Measurements from ENCODE around the gene AGK. TPM values are rescaled to one million over a fixed set of nuclear protein-coding genes. Genes with fewer than 3 reads are reported as not detected.
A peak's percentile ranks its signal among the peaks of the same experiment; 100 is the strongest.

AGK gene
- total RNA-seq, 1 experiment from 2014 or later: 44.1 TPM

DNA sequence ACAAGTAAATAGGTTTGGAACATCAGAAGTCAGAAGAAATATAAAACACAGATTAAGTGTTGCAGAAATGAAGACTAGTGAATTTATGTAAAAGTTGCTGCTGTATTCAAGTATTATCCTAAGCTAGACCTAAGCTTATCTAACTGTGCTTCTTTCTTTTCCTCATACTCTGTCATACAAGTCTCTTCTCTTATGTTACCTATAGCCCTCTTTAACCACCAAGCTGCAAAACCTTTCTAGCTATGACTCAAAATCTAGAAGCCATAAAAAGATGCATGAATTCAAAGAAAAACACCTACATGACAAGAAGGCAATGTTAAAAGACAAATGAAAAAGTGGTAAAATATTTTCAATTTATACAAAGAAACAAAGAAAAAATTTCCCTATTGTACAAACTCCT, 127.8 kb downstream of the AGK start:
- no peak overlapping the region for H2AFZ ChIP-seq
- H4K20me1 ChIP-seq (ENCODE audit: insufficient read depth): no peaks in the 10 kb centered on the region
- ChIA-PET CTCF (no interaction called here), POLR2A (ENCODE audit: unreplicated experiment) (interaction anchor here (0.5 kb wide), 1 partner anchor 1701 kb away, joined by 3 read pairs; no protein-coding TSS in a partner anchor)
- no TSS peak for BruUV-seq (replicated peaks)
- H3K4me2 ChIP-seq: no peak overlapping the region
- peaks cover 15% of the 10 kb centered on the region for H3K36me3 ChIP-seq (ENCODE audit: low read depth)
- H3K4me1 ChIP-seq (replicated peaks; ENCODE audit: insufficient read depth): no peaks in the 10 kb centered on the region; the same call in 1 of the 2 replicates
- H3K27me3 ChIP-seq (ENCODE audit: insufficient read depth, low read depth): no peaks in the 10 kb centered on the region
- intact Hi-C loops (cut with micrococcal nuclease; ENCODE audit: unreplicated experiment): no loop called here
- no peak overlapping the region for H3K4me3 ChIP-seq
- H3K27ac ChIP-seq: no peak overlapping the region
- peaks cover 11% of the 10 kb centered on the region; the same call in 1 of the 2 replicates for H3F3A ChIP-seq (ENCODE audit: insufficient read depth, low read depth)
- no peaks in the 10 kb centered on the region for H3K79me2 ChIP-seq (ENCODE audit: low read depth)
- no peaks in the 10 kb centered on the region for H3K9me3 ChIP-seq (ENCODE audit: insufficient read depth, low read depth)
- no peak for DNase-seq
- H3K9me2 ChIP-seq (ENCODE audit: insufficient read depth): no peaks in the 10 kb centered on the region
- TF ChIP-seq EZH2 (IDR thresholded peaks at IDR 0.05; ENCODE audit: low read depth): no peak

DNA sequence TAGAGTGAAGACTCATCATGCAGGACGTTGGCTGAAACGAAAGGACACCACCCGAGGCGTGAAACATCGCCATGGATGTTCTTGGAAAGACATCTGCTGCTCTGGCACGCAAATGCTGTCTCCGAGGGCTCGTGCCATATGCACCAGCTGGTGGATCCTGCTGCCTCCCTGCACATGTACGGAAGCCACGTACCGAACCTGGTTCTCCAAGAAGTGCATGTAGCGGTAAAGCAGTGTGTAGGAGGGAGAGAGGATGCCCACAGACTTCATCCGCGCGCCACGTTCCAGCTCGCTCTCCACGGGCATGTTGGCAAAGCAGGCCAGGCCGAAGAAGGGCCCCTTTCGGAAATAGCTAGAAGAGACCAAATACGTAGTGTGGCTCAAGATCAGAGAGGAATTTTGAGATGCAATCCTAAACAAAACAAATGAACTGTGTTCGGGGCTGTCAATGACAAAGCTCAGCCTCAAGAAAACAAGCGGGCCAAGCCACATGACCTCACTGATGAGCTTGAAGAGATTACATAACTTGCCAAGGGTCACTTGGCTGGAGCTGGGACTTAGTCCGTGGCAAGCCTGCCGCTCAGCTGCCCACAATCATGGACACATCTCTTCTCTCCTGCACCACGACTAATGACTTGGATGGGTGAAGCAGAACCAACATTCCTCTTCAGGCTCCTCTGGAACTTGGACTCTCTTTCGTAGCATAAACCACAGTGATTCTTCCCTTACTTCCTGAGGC, 134.2 kb downstream of the AGK start:
- peak in 1 of 2 experiments; percentile 22 for DNase-seq
- Histone ChIP-seq H3K4me1 (replicated peaks; ENCODE audit: insufficient read depth) (no peaks in the 10 kb centered on the region), H3F3A (ENCODE audit: insufficient read depth, low read depth) (no peaks in the 10 kb centered on the region), H3K4me3 (no peak overlapping the region), H3K27ac (no peak overlapping the region), H2AFZ (no peak overlapping the region), H3K27me3 (ENCODE audit: insufficient read depth, low read depth) (no peaks in the 10 kb centered on the region), H3K9me3 (ENCODE audit: insufficient read depth, low read depth) (no peaks in the 10 kb centered on the region), H3K79me2 (ENCODE audit: low read depth) (peaks cover 6% of the 10 kb centered on the region; the same call in 1 of the 2 replicates), H3K4me2 (no peak overlapping the region), H3K9me2 (ENCODE audit: insufficient read depth) (no peaks in the 10 kb centered on the region), H3K36me3 (ENCODE audit: low read depth) (peaks cover 9% of the 10 kb centered on the region; the same call in 1 of the 2 replicates), H4K20me1 (ENCODE audit: insufficient read depth) (peaks cover 9% of the 10 kb centered on the region; the same call in 1 of the 2 replicates)
- CTCF ChIA-PET: interaction anchor here (0.6 to 0.8 kb wide), 3 partner anchors 11 to 1084 kb away, joined by 3 to 18 read pairs (median 4); no protein-coding TSS in a partner anchor
- TF ChIP-seq, protein P1, sequence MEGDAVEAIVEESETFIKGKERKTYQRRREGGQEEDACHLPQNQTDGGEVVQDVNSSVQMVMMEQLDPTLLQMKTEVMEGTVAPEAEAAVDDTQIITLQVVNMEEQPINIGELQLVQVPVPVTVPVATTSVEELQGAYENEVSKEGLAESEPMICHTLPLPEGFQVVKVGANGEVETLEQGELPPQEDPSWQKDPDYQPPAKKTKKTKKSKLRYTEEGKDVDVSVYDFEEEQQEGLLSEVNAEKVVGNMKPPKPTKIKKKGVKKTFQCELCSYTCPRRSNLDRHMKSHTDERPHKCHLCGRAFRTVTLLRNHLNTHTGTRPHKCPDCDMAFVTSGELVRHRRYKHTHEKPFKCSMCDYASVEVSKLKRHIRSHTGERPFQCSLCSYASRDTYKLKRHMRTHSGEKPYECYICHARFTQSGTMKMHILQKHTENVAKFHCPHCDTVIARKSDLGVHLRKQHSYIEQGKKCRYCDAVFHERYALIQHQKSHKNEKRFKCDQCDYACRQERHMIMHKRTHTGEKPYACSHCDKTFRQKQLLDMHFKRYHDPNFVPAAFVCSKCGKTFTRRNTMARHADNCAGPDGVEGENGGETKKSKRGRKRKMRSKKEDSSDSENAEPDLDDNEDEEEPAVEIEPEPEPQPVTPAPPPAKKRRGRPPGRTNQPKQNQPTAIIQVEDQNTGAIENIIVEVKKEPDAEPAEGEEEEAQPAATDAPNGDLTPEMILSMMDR (conservative IDR thresholded peaks at IDR 0.05): no peak
- POLR2A ChIA-PET (ENCODE audit: unreplicated experiment): no interaction called here
- intact Hi-C loops (cut with micrococcal nuclease; ENCODE audit: unreplicated experiment): no loop called here
- BruUV-seq (replicated peaks): no TSS peak

DNA sequence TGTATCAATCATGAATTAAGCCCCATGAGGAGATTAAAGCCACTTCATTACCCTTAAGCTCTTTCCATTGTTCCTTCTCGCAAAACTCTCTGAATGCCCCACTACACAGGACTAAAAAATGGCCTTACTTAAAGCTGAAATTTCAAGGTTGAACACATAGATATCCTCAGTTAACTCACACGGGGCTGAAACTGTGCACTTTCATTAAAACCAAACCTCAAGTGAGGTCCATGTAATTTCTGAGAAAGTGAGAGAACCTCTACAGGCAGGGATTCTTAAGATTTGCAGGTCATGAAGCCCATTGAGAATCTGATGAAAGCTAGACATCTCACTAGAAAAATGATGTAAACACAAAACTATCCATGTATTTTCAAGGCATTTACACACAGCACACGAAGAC, 134.9 kb downstream of the AGK start:
- peaks cover 6% of the 10 kb centered on the region; the same call in 1 of the 2 replicates for H3K36me3 ChIP-seq (ENCODE audit: low read depth)
- no peaks in the 10 kb centered on the region for H3K9me3 ChIP-seq (ENCODE audit: insufficient read depth, low read depth)
- H3K27ac ChIP-seq: no peak overlapping the region
- ChIA-PET CTCF (interaction anchor here (0.6 to 0.8 kb wide), 2 partner anchors 12 to 1083 kb away, joined by 3 to 4 read pairs; no protein-coding TSS in a partner anchor), POLR2A (ENCODE audit: unreplicated experiment) (no interaction called here)
- H4K20me1 ChIP-seq (ENCODE audit: insufficient read depth): peaks cover 9% of the 10 kb centered on the region; the same call in 1 of the 2 replicates
- TF ChIP-seq, protein P1 (conservative IDR thresholded peaks at IDR 0.05): no peak
- no peak for TF ChIP-seq EZH2 (IDR thresholded peaks at IDR 0.05; ENCODE audit: low read depth)
- no peak overlapping the region for H2AFZ ChIP-seq
- H3K4me3 ChIP-seq: no peak overlapping the region
- DNase-seq: no peak
- no TSS peak for BruUV-seq (replicated peaks)
- H3K4me2 ChIP-seq: no peak overlapping the region
- no peaks in the 10 kb centered on the region for H3K27me3 ChIP-seq (ENCODE audit: insufficient read depth, low read depth)
- no peaks in the 10 kb centered on the region for H3K9me2 ChIP-seq (ENCODE audit: insufficient read depth)
- no peaks in the 10 kb centered on the region for H3K4me1 ChIP-seq (replicated peaks; ENCODE audit: insufficient read depth)
- H3K79me2 ChIP-seq (ENCODE audit: low read depth): peaks cover 6% of the 10 kb centered on the region; the same call in 1 of the 2 replicates
- H3F3A ChIP-seq (ENCODE audit: insufficient read depth, low read depth): no peaks in the 10 kb centered on the region
- intact Hi-C loops (cut with micrococcal nuclease; ENCODE audit: unreplicated experiment): no loop called here

Data from PC-9 (cell line).